ENCODE measurements around the gene MME. TPM values are rescaled to one million over a fixed set of nuclear protein-coding genes. Genes with fewer than 3 reads are reported as not detected.
"Not testable (repeated sequence)": the region's sequence is repeated elsewhere in the genome, so short reads cannot be mapped to it uniquely, and the experiment has no call there.

MME gene
- total RNA-seq, 1 donor from 2014 or later = 0.60 TPM

DNA sequence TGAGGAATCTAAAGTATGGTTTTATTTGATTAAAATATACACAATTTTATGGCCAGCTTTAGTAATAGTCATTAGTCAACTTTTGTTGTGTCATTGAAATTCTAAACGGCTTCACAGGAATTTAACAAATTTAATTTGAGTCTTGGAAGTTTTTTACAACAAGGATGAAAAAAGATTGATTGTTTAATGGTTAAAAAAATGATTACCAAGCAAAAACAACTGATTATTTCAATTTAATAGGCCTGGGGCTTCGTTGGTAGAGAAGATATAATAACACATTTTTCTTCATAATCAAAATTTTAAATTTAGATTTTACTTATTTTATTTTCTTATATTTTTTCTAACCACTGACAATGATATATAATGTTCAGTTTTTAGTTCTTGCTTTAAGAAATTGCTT is 4.4 kb downstream of the MME start:
- ATAC-seq = no peak

DNA sequence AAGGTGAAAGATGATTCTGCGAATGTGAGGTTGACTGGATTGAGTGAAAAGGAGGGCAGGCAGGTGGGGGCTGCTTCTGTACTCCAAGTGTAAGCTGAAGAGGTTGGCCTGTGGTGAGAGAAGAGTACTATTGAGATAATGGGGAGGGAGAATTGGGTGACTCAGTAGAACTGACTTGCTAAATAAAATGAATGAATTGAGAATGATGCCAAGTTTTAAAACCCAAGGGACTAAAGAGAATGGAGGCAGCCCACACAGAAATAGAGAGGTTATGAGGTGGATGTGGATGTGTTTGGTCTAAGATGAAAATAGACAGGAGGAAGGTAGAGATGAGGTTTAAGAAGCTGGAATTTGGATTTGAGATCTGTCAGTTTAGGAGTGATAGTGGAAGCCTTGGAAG is 5.9 kb downstream of the MME start:
- no peak for ATAC-seq

DNA sequence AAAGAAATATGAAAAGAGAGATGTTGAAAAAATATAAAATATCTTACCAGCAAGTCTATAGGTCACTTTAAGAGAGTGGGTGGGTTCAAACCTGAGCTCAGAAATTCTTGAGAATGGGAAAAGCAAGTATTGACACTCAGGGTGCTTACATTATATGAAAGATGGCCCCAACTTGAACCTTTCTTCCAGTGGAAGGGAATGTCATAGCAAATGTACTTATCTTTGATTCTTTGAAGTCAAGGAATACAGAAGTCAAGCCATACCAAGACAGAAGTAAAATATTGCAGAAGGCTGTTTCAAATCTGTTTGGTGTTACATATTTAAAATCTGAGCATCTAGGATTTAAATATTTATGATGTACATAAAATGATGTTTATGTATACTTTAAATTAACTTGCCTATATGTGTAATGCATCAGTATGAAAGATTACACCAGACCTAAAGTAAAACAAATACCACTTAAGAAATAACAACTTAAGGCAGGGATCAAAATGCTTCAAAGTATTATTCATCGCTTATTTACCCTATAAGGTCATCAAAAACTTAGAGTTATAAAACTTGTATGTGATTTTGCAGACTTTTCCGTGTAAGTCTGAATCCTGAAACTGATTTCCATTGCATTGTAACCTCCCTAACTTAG is 8.7 kb downstream of the MME start:
- ATAC-seq = no peak

DNA sequence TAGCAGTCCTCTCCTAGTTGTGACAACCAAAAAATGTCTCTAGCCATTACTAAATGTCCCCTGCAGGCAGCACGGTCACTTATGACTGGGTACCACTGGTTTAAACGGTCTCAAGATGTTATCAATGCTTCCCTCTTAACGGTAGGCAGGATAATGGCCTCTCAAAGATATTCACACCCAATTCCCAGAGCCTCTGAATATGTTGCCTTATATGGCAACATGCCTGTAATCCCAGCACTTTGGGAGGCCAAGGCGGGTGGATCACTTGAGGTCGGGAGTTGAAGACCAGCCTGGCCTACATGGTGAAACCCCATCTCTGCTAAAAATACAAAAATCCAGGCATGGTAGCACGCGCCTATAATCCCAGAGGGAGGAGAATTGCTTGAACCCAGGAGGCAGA is 9.4 kb downstream of the MME start:
- ATAC-seq = no peak

DNA sequence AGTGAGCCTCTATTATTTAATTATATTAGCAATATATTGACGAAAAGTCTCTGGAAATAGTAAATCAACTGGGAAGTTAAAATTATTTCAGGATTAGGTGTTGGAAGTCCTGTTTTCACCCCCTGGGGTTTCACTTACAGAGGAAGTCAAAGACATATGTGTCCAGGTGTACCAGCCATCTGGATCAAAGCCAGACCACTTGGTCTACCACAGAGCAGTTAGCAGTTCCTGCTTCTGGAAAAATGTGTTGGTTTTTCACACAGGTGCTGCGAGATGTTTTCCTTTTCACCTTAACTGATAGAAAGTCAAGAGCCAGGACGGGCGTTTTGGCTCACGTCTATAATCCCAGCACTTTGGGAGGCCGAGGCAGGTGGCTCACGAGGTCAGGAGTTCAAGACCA is 13.1 kb downstream of the MME start:
- ATAC-seq = no peak

DNA sequence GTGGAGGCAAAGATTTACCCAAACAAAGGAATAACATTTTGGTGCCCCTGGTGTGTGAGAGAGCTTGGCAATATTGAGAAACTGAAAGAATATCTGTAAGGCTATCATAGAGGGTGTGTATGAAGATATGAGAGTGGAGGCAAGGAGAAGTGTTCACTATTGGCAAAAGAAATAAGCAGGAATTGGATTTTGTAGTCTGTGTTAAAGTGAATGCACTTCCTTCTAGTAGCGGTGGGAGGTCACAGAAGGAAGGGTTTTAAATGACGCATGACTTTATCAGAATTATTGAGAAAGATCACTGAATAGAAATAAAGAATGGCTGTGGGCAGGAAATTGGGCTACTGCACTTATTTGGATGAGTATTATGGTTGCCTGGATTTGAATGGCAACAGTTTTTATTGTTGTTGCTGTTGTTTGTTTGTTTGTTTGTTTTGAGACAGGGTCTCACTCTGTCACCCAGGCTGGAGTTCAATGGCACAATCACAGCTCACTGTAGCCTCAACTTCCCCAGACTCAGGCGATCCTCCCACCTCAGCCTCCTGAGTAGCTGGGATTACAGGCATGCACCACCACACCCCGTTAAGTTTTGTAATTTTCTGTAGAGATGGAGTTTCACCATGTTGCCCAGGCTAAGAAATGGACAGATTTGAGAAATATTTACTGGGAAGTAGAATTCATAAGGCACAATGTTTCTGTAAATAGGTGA is 16.3 kb downstream of the MME start:
- no peak for ATAC-seq

DNA sequence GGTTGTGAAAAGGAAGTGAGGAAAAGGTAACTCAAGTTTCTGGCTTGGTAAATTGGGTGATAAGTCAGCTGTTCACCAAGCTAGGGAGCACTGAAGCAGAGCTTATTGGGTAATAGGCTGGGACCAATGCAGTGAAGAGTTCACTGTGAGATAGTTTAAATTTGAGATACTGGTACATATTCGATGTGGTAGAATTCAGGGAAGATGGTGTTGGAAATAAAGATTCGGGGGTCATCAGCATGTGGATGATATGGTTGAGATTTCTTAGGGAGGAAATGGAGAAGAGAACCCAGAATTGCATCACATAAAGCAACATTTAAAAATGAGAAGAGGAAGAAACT is 16.9 kb downstream of the MME start:
- no peak for ATAC-seq

DNA sequence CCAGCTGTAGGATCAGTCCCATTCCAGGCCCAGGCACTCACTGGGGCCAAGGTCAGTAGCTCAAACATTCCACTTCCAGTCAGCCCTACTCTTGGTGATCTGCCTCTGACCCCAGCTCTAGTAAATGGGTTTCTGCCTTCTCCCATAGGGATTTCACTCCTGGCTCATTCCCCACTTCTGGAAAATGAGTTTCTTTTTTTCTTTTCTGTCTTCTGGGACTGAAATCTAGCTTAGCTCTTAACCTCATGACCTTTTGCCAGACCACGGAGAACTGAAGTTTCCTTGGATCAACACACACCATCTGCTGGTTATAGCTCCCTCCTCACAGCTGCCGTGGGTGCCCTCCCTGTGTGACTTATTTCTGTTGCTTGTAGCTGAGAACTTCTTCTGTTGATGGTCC is 21.3 kb downstream of the MME start:
- no peak for ATAC-seq

DNA sequence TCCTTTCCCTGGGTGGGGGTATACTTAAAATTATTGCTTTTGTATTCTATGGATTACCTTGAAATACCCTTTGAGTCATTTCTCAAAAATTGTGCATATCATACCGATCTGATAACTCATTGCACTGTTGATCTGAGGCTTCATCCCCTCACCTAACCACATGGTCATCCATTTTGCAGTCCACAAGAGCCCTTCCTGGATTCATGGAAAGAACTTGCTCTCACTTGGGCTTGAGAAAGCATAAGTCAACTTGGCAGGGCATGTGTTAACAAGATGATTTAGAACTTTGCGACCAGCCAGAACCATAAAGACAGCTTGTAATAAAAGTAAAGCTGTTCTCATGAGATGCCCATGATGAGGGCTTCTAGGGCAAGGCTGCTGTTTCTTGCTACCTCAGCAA is 22.2 kb downstream of the MME start:
- ATAC-seq = no peak

DNA sequence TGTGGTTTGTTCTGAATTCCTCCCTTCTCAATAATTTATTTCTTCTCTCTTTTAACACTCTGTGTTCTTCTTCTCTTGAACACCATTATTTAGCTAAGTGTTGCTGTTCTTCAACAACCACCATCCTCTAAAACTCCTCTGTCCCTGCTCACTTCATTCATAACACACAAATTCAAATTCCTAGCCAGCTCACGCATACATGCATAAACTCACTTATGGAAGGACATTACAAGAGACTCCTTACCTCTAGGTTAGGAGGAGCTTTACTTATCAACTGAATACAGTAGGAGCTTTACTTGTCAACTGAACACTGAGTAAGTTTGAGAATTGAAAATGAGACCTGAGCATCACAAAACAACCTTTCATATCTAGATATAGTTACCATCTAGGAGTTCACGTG is 23.6 kb downstream of the MME start:
- no peak for ATAC-seq

DNA sequence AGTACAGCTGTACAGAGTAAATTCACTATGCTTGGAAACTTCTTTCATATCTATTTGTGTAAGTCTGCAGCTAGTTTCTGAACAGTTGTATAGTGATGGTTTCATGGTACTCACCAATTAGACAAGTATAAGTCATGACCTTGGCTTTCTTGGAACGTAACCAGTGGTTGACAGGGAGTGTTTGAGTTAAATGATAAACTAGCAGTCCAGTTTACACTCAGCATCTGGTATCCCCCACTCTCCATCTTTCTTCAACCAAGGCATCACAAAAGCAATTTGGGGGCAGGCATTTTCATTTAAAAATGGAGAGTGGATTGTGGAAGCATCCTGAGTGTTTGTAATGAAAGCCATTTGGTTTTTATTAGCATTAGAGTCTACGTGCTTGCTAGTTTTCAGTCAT is 26.0 kb downstream of the MME start:
- ATAC-seq = no peak

DNA sequence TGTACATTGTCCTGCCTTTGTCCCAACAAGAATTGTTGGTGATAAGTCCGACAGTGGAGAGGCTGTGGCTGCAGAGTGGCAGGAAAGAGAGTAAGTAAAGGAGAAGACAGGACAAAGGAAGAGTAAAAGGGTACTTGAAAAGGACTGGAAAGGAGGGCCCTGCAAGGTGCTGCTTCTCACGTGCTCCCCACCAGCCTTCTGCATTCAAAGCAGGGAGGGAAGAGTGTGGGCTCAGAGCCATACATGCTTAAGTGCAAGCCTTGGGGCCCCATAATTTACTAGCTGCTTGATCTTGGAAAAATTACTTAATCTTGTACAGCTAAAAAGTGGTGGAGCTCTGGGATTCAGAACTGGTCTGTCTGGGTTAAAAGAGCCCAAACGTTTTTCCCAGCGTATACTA is 29.9 kb downstream of the MME start:
- no peak for ATAC-seq

DNA sequence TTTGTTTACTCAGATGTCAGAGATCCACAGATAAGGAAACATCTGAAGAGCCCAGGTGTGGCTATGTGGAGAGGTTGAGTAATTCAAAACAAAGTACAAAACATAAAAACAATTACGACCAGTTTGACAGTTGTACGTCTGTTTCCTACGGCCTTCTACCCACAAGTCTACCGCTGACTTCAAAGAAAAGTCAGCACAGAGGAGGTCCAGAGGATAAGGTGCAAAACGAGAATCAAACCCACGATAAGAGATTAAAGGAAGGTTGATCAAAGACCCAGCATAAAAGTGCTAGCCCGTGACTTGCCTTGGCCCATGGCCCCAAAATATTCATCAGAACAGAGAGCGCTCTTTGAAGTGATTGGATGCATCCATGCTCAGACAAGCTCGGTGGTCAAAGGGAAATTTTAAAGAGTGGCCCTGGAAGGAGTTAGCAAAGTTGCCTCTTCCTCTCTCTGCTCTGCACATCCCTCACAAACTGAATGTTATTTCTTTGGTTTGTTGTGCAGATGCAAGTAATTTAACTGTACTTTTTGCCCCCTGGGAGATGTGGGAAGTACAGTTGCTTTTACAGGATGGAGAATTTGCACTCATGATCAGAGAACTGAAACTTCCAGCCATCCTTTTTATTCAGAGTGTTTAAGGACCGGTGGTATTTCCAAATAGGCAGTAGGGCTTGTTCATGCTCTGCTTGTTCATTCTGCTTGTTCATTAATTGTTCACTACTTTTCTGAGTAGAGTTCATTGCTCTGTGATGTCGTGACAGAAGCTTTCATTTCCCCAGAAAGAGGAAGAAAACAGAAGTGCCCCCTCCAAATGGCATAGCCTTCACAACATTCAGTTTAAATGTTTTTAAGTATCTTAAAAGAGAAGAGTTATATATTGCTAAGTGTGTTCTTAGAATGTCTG is 31.1 kb downstream of the MME start:
- no peak for ATAC-seq

DNA sequence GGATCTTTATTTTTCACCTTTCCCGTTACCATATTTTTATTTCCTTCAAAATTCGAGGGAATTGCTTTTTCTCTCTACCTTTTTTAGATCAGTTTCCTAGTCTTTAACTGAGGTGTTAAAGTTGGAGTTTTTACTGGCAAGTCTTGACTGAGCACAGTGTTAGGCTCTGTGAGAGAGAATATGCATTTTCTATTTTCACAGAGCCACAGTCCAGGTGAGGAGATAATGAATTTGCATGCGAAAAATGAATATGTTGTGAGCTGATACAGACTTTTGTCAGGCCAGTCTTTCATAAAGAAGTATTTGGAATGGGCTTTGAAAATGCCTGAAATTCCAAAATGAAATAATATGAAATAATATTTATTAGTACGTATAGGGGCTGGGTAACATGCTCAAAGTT is 31.9 kb downstream of the MME start:
- no peak for ATAC-seq

DNA sequence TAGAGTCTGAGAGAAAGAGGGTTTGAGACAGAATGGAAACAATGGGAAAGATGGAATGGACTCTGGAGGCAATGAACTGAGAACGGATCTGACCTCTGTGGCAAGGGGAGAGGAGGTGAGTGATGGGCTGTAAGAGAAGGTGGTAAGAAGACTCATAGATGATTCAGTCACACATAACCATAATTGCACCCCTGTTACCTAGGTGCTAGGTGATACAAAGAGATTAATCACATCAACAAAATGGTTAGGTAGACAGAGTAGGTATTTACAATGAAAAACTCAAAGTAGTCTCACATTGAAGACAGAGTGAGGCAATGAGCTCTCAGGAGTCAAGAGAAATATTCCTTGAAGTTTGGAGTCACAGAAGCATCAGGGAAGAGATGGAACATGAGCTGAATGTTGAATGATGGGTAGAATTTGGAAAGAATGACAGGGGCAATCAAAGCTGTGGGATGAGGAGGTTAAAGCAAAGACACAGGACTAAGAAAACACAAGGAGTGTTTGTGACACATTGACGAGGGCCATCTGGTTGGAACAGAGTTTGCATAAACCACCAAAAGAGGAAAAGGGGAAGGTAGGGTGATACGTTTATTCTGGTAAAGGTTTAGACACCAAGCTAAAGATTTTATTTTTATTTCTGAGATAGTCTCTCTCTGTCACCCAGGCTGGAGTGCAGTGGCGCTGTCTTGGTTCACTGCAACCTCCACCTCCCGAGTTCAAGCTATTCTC is 32.7 kb downstream of the MME start:
- ATAC-seq = no peak

DNA sequence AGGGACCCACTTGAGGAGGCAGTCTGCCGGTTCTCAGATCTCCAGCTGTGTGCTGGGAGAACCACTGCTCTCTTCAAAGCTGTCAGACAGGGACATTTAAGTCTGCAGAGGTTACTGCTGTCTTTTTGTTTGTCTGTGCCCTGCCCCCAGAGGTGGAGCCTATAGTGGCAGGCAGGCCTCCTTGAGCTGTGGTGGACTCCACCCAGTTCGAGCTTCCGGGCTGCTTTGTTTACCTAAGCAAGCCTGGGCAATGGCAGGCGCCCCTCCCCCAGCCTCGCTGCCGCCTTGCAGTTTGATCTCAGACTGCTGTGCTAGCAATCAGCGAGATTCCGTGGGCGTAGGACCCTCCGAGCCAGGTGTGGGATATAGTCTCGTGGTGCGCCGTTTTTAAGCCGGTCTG is 44.6 kb downstream of the MME start:
- ATAC-seq = not testable (repeated sequence)

DNA sequence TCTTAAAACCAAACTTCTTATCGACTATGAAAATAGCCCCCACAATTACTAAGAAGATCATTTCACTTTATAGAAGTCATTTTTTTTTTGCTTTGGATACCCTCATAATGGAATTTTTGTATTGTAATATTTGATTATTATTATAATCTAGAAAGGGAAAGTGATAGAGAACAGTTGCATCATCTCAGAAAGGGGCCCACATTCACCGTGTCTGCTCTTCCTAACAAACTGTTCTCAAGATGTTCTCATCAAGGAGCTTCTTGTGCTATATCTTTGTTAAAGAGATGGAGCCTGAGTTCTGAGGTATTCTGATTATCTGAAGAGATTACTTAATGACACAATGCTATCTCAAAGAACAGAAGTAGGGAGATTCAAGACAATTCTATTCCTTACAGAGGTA is 49.3 kb downstream of the MME start:
- no peak for ATAC-seq

DNA sequence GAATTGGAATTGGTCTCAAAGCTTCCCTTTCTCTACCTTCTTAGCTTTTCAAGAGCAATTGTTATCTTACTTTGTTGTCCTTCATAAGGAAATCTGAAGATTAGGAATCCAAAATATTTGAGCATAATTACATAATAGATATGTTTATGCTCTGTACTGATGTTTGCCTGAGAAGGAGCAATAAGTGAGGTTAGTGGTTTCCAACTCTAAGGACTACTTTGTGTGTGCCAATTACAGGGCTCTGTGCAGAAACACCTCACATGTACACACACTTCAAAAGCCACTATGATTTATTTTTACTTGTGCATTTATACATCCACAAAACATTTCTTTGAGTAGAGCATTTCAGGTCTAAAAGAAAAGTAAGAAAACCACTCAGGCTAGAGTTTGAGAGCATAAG is 49.9 kb downstream of the MME start:
- no peak for ATAC-seq

DNA sequence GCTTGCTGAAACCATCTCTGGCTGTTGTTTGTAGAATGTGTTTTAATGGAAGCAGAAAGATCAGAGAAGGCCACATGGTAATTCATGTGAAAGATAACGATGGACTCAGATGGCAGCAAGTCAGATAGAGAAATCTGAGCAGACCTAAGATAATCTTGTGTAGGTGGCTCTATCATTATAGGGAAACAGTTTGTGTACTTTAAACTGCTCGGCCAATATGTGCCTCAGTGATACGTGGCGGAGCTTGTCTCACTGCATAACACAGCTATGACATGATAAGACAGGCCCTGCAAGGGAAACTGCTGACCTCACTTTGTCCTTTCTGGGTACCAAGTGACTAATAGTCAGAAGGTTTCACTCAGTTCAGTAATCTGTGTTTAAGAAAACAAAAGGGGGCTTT is 51.0 kb downstream of the MME start:
- ATAC-seq = peak; percentile 100

DNA sequence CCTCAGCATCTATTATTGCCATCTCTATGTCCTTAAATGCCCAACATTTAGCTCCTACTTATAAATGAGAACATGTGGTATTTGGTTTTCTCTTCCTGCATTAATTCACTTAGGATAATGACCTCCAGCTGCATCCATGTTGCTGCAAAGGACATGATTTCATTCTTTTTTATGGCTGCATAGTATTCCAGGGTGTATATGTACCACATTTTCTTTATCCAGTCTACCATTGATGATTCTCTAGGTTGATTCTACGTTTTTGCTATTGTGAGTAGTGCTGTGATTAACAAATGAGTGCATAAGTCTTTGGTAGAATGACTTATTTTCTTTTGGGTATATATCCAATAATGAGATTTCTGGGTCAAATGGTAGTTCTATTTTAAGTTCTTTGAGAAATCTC is 54.2 kb downstream of the MME start:
- ATAC-seq = not testable (repeated sequence)

DNA sequence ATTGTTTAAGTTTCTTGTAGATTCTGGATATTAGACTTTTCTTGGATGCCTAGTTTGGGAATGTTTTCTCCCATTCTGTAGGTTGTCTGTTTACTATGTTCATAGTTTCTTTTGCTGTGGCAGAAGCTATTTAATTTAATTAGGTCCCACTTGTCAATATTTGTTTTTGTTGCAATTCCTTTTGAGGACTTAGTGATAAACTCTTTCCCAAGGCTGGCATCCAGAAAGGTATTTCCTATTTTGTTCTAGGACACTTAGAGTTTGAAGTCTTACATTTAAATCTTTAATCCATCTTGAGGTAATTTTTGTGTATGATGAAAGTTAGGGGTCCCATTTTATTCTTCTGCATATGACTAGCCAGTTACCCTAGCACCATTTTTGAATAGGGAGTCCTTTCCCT is 54.9 kb downstream of the MME start:
- ATAC-seq = no peak

DNA sequence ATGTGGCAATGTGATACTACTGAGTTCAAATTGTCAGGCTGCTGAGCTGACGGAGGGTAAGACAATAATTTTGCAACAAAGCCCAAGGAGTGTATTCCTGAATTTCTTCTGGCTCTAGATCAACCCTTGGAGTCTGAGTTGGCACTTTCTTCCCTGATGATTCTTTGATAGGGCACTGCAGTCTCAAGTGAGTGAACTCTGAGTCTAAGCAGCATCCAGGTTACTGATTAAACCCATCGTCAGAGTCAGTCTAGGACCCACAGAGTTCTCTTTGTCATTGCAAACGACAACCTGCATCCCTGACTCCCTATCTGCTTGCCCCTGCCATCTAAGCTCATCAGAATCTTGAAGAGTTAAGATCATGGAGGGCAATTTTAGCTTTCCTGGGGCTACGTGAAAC is 58.6 kb downstream of the MME start:
- no peak for ATAC-seq

DNA sequence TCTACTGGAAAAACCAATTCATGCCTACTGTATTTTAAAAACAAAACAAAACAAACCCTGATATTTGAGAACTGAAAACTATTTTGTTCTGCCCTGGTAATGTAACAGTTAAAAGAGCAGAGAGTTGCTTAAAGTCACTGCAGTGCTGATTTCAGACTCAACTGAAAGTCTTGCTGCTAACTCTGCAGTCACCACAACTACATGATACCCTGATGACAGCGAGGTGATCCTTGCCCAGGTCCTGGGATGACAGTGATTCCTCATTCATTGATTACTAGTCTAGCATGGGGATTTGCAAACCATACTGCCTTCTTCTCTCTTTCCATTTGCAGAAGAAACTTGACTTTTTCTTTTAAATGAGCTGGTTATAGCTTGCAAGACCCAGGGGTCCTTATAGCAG is 67.5 kb downstream of the MME start:
- ATAC-seq = no peak

All from esophagus mucosa (tissue), 1 donor.